ENCODE measurements around the gene ZNF543. TPM values are rescaled to one million over a fixed set of nuclear protein-coding genes. Genes with fewer than 3 reads are reported as not detected.

Gene ZNF543
- total and polyA plus RNA-seq, 2 of the 13 experiments (the other 11 are each of a cell fraction or from before 2014, with no cell fraction given), result 2.1 to 8.9 TPM

DNA sequence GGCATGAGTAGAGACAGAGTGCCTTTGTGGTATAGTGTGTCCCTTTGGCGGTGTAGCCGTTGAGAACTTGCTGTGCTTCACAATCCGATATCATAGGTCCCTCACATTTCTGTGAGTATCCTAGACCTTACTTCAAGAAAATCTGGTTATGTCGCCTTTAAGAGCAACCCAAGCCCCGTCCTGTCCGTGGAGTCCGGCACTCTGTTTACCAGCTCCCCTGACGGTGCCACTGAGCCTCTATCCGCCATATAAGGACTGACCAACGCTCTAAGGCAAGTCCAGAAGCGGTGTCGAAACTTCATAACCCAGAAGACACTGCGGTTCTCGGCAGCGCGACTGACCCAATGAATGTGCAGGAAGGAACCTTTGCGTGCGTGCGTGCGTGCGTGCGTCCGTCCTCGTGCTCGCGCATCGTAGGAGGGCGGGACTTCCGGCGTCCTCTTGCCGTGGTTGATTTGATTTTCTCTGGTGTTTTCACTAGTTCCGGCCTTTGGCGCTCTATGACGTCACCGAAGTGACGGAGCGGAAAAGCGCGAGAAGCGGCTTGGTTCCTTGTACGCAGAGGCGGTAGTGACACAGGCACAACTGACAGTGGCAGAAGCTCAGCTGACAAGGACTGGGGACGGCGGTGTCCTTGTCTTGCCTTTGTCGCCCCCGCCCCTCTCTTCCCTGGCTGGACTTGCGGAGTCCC lies 42.9 kb downstream of the ZNF543 start, which contains the start of the genes TRAPPC2B and ZNF547 (continued):
- TF ChIP-seq ZNF747 (CRISPR knock-in tag; IDR thresholded peaks at IDR 0.05; ENCODE audit: borderline replicate concordance), result no peak; the same call in 1 of the 2 replicates
- no peak for TF ChIP-seq HNRNPH1 (optimal IDR thresholded peaks at IDR 0.05; ENCODE audit: low read depth, low read length)
- TF ChIP-seq, protein P1, sequence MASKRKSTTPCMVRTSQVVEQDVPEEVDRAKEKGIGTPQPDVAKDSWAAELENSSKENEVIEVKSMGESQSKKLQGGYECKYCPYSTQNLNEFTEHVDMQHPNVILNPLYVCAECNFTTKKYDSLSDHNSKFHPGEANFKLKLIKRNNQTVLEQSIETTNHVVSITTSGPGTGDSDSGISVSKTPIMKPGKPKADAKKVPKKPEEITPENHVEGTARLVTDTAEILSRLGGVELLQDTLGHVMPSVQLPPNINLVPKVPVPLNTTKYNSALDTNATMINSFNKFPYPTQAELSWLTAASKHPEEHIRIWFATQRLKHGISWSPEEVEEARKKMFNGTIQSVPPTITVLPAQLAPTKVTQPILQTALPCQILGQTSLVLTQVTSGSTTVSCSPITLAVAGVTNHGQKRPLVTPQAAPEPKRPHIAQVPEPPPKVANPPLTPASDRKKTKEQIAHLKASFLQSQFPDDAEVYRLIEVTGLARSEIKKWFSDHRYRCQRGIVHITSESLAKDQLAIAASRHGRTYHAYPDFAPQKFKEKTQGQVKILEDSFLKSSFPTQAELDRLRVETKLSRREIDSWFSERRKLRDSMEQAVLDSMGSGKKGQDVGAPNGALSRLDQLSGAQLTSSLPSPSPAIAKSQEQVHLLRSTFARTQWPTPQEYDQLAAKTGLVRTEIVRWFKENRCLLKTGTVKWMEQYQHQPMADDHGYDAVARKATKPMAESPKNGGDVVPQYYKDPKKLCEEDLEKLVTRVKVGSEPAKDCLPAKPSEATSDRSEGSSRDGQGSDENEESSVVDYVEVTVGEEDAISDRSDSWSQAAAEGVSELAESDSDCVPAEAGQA (IDR thresholded peaks at IDR 0.05; ENCODE audit: low read depth), result peak; percentile 99
- TF ChIP-seq, protein P1 (CRISPR knock-in tag; IDR thresholded peaks at IDR 0.05; ENCODE audit: borderline replicate concordance), result no peak
- TF ChIP-seq ZNF749 (CRISPR knock-in tag; IDR thresholded peaks at IDR 0.05; ENCODE audit: borderline replicate concordance), result no peak
- TF ChIP-seq ZSCAN29 (CRISPR knock-in tag; conservative IDR thresholded peaks at IDR 0.05), result 0 out of 2 replicates have a peak, but pooled peaks have one; percentile 48
- TF ChIP-seq ZBTB3 (CRISPR knock-in tag; IDR thresholded peaks at IDR 0.05; ENCODE audit: borderline replicate concordance, low read depth), result no peak
- TF ChIP-seq ZNF205 (CRISPR knock-in tag; IDR thresholded peaks at IDR 0.05), result peak; percentile 50; the same call in 1 of the 2 replicates
- TF ChIP-seq MZF1 (CRISPR knock-in tag; IDR thresholded peaks at IDR 0.05; ENCODE audit: borderline replicate concordance), result no peak
- no peak for TF ChIP-seq ATAD3A (CRISPR knock-in tag; IDR thresholded peaks at IDR 0.05)
- TF ChIP-seq MEIS1 (CRISPR knock-in tag; IDR thresholded peaks at IDR 0.05; ENCODE audit: borderline replicate concordance), result 0 out of 2 replicates have a peak, but pooled peaks have one; percentile 20
- TF ChIP-seq, protein P2, sequence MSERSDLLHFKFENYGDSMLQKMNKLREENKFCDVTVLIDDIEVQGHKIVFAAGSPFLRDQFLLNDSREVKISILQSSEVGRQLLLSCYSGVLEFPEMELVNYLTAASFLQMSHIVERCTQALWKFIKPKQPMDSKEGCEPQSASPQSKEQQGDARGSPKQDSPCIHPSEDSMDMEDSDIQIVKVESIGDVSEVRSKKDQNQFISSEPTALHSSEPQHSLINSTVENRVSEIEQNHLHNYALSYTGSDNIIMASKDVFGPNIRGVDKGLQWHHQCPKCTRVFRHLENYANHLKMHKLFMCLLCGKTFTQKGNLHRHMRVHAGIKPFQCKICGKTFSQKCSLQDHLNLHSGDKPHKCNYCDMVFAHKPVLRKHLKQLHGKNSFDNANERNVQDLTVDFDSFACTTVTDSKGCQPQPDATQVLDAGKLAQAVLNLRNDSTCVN (CRISPR knock-in tag; IDR thresholded peaks at IDR 0.05; ENCODE audit: borderline replicate concordance), result peak; percentile 96
- TF ChIP-seq YEATS4 (CRISPR knock-in tag; IDR thresholded peaks at IDR 0.05; ENCODE audit: borderline replicate concordance), result peak; percentile 68; the same call in 1 of the 2 replicates
- no peak for TF ChIP-seq SRY (CRISPR knock-in tag; IDR thresholded peaks at IDR 0.05)
- no peak for TF ChIP-seq CHD4 (IDR thresholded peaks at IDR 0.05; ENCODE audit: borderline replicate concordance, low read length)
- TF ChIP-seq ESRRA (CRISPR knock-in tag; IDR thresholded peaks at IDR 0.05; ENCODE audit: low read depth), result no peak
- TF ChIP-seq, protein P3, sequence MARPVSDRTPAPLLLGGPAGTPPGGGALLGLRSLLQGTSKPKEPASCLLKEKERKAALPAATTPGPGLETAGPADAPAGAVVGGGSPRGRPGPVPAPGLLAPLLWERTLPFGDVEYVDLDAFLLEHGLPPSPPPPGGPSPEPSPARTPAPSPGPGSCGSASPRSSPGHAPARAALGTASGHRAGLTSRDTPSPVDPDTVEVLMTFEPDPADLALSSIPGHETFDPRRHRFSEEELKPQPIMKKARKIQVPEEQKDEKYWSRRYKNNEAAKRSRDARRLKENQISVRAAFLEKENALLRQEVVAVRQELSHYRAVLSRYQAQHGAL (CRISPR knock-in tag; IDR thresholded peaks at IDR 0.05; ENCODE audit: not compliant biosample characterization), result no peak
- TF ChIP-seq TGIF2 (CRISPR knock-in tag; IDR thresholded peaks at IDR 0.05), result 0 out of 2 replicates have a peak, but pooled peaks have one; percentile 6
- peak; percentile 85 for TF ChIP-seq POLR2G (IDR thresholded peaks at IDR 0.05; ENCODE audit: low read depth, low read length)
- TF ChIP-seq ZNF678 (CRISPR knock-in tag; IDR thresholded peaks at IDR 0.05), result no peak
